GM18951 (cell line): Measurements from ENCODE around the gene RCOR1.

Source experiments
- POLR2A ChIP-seq: IDR thresholded peaks from 4 replicates; pipeline ENCODE4 v1.6.1; 2011; ENCODE audit warnings: mild to moderate bottlenecking; ENCODE audit not compliant: insufficient read length, insufficient read depth; ENCODE audit errors: extremely low read depth
- in situ Hi-C: fragments of 300-500 bp; cut with MboI; formaldehyde crosslinking; loops from one replicate; pipeline ENCODE4 v1.12.0; 2022; ENCODE audit warnings: low sequenced_read_pairs, mixed read lengths, inconsistent platforms; ENCODE audit not compliant: unreplicated experiment

RCOR1 gene

DNA sequence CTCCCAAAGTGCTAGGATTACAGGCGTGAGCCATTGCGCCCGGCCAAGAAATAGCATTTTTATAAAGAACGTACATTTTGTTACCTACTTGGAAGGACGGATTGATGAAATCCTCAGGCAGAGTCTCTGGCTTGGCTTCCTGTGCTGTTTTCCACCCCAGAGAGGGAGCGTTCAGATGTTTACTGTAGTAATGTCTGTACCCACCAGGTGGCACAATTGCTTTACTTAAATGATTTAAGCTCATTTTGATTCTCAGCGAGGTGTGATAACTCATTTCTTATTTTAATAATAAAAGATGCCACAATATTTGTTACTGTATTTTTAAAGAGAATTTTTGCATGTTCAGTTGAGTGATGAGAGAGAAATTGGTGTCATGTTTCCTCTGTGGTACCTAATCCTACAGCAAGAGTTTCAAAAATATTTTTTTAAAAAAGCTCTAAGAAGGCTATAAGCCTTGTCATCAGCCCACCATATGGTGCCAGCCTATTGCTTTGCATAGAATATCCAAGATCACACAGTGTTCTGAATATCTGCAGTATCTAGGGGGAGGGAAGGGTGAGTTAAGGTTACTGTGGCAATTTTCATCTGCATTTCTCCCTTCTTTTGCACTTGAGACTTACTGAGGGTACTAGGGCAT is 102.2 kb downstream of the RCOR1 start:
- in situ Hi-C loops, result loop anchor here (10.0 kb wide), 1 partner anchor 370 kb away; no protein-coding TSS in a partner anchor
- no peak for TF ChIP-seq POLR2A

DNA sequence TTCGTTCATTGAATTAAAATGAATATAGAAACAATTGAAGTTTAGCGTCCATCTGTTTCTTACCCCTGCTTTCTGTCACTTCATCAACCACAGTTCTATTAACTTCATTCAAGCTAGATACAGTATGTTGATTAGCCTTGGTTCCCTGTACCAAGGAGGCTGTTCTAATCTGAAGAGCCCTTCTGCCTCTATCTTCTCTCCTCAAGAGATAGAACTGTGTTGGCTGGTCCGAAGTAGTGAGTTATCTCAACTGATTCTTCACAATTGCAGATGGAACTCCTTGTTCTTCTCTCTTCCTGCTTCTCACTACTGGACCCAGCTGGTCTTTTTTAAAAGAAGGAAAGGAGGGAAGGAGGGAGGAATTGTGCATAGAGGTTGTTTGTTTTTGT is 102.7 kb downstream of the RCOR1 start:
- in situ Hi-C loops, result loop anchor here (10.0 kb wide), 1 partner anchor 370 kb away; no protein-coding TSS in a partner anchor

DNA sequence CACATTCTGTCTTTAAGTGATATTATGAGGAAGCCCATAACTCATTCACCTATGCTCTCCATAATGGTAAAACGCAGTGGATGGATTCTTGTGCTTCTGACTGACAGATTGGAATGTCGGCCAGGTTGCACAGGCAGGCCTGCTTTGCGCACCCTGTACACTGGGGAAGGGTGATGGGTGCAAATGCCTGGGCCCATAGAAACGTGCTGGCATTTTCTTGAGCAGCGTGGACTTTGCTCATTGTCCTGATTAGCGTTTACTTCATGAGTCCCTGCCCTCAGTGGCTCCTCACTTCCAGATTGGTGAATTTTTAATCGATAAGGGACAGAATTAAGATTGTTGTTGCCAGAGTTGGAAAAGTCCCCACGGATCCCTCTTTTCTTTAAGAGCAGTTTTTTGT is 103.9 kb downstream of the RCOR1 start:
- in situ Hi-C loops, result loop anchor here (10.0 kb wide), 1 partner anchor 368 kb away; no protein-coding TSS in a partner anchor
- TF ChIP-seq POLR2A, result no peak

More for the DNA sequence above, 102.7 kb downstream of the RCOR1 start:
- no peak for TF ChIP-seq POLR2A

DNA sequence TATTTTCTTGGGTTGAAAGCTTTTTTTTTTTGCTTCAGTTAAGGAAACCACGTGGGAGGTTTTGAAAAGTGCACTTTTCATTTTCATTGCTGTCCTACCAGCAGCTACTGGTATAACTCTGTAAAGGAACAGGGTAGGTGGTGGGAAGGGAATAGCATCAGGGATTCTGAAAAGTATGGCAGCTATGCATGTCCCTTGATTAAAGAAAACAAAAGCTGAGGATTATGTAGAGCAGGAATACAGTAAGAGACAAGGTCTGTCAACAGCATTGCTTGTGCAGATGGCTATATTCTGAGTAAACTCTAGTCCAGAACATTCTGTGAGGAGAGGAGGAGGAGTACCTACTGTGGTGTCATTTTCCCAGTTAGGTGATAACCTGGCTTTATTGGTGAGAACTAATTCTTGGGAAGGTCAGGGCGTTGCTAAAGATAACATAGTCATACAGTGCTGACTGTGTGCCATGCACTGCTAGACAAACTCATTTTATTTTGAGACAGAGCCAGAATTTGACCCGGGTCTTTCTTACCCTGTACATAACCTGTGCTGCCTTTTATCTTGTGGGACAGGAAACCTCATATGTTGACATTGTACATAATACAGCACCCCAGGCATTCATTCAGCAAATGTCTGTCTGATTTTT is 104.5 kb downstream of the RCOR1 start:
- in situ Hi-C loops, result loop anchor here (10.0 kb wide), 1 partner anchor 368 kb away; no protein-coding TSS in a partner anchor
- no peak for TF ChIP-seq POLR2A

DNA sequence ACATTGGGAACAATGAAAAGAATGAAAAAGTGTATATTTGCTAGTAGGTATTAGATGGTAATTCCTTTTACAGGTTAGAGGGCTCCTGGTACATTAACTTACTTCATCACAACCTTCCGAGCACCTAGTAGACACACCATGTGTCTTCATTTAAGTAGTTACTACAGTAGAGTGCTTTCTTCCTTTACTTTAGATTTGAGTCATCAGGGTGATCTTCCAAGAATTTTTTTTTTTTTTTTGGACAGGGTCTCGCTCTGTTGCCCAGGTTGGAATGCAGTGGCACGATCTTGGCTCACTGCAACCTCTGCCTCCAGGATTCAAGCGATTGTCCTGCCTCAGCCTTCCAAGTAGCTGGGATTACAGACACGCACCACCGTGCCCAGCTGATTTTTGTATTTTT is 105.1 kb downstream of the RCOR1 start:
- no peak for TF ChIP-seq POLR2A
- in situ Hi-C loops, result loop anchor here (10.0 kb wide), 1 partner anchor 367 kb away; no protein-coding TSS in a partner anchor

DNA sequence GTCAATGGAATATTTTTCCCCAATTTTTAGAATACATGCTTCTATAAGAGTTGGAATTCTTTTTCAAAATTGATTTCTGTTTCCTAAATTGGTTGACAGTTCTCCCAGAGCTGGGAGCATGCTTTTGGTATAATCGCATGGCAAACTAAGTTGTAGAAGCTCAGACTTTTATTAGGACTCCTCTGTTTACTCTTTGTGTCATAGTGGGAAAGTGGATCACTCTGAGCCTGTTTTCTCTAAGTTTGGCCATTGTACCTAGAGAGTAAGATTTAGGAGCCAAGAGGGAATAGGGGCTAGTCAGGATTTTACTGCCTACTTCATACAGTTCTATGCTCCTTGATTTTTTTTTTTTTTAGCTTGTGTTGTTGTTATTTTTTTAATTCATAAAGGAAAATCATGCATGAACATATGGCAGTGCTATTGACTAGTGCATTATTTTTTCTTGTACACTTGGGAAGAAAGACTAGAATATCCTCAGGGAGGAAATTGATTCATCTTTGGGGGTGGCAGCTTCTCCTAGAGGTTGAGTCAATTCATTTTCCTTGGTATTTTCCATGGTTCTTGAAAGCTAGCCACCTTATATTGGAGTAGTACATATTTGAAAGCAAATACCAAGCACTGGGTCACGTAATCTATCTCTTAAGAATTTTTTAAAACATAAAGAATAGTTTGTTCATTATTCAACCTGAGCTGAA is 107.1 kb downstream of the RCOR1 start:
- in situ Hi-C loops, result loop anchor here (10.0 kb wide), 1 partner anchor 365 kb away; no protein-coding TSS in a partner anchor
- TF ChIP-seq POLR2A, result no peak

DNA sequence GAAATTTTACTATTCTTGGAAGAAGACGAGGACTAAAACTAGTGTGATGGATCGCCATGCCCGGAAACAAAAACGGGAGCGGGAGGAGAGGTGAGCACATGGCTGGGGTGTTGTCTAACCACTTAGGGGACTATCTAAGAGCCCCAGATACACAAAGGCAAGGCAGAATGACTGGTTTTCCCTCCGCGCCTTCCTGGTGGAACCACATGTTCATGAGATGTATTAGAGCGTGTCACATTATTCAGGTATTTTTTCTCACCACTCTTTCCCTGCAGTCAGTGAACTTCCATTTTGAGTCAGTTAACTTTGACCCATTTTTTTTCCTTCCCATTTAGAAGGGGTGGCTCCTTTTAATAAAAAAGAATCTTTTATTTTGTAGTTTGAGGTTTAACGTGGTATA is 116.0 kb downstream of the RCOR1 start:
- in situ Hi-C loops, result no loop called here
- no peak for TF ChIP-seq POLR2A

DNA sequence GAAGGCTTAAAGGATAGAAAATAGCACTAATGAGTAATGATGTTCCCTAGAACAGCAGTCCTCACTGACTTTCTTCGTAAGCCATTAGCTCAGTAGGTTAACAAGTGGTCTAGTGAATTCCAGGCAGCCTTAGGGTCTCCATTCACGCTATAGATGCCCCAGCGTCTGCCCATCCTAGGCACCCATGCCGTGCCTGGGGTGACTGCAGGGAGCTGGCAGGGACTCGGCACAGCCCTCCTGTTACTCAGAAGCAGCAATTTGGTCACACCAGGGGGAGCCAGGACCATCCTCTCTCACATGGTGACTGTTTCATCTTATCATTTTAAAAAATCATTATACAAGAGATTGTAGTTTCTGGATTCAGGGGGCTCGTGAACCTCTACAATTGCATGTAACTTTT is 118.8 kb downstream of the RCOR1 start:
- no peak for TF ChIP-seq POLR2A
- in situ Hi-C loops, result no loop called here

DNA sequence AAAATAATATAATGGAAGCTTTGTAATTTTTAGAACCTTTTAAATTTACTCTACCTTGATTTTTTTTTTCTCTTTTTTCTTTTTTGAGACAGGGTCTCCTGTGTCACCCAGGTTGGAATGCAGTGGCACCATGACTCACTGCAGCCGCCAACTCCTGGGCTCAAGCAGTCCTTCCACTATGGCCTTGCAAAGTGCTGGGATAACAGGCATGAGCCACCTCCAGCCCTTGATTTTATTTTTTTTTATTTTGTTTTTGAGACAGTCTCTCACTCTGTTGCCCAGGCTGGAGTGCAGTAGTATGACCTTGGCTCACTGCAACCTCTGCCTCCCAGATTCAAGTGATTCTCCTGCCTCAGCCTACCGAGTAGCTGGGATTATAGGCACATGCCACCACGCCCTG is 119.5 kb downstream of the RCOR1 start:
- no peak for TF ChIP-seq POLR2A
- in situ Hi-C loops, result no loop called here

DNA sequence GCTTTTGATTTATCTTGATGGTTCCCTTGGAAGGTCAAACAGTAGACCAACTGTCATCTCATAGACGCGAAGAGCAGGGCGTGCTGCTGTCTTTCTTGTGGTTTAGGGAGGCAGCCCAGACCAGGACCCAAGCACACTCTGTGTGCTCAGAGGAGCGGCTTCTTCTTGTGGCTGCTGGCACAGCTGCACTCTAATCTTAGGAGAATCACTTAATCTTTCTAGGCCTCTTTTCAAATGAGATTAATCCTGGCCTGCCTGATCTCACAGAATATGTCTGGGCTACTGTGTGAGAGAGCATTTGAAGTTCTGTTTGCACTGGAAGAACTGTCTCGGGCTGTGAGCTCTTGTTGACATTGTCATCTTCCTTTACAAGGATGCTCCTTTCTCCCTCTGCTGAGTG is 124.8 kb downstream of the RCOR1 start:
- in situ Hi-C loops, result no loop called here

DNA sequence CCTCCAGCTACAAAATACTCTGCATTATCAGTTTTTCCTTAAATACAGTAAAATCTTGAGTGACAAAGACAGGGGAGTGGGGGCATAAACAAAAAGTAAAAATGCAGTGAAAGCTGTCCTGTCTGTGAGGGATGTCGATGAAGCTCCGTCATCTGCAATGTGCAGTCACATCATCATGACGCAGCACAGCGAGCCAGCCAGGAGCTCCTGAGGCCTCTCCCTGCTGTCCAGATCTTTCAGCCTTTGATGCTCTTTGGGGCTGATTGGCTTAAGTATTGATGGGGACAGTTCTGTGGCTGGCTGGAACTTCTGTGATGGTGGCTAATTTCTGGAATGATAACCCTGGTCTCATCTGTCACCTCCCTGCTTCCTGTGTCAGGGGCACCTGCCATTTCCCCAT is 130.2 kb downstream of the RCOR1 start:
- in situ Hi-C loops, result no loop called here
- no peak for TF ChIP-seq POLR2A

More for the DNA sequence above, 124.8 kb downstream of the RCOR1 start:
- no peak for TF ChIP-seq POLR2A

DNA sequence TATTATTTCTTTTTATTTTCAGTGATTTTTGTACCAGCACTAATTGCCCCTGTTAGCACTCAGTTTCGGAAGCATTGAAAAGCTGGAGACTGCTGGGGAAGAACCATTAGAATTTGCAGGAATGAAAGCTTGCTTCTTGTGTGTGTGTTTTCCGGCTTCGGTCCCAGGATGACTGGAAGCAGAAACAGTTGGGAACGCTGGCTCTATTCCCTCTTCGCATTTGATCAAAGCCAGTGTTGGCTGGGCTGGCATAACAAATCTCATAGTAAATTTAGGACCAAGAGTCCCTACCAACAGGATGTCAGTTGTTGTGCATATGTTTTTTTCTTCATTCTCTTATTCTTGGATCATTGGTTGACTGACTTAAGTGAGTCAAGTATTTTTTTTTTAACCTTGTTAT is 131.2 kb downstream of the RCOR1 start:
- in situ Hi-C loops, result no loop called here
- TF ChIP-seq POLR2A, result no peak

DNA sequence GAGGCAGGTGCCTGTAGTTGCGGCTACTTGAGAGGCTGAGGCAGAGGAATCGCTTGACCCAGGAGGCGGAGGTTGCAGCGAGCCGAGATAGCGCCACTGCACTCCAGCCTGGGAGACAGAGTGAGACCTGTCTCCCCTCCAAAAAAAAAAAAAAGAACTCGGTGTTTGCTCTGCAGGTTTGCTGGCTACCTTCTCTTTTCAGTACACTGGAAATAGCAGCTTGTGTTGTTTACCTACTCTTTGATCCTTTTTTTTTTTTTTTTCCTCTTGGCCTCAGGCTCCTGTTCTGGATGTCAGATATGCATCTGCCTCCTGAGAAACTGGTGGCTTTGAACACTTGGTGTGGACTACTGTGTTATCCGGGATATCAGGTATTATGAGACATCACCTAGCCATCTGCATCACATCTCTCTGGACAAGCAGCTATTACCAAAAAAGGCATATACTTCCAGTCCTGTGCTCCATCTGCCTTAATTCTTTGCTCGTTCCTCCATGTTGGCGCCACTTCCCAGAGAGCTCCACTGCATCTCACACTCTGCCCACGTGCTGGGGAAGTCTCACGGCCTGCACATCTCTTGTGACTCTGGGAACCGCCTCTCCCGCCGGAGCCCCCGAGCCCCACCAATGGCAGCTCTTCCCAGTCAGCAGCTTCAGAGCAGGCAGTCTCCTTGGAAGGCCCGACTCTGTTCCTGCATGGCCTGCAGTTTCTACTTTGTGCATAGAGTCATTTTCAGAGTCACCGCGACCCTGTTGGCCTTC is 133.9 kb downstream of the RCOR1 start:
- in situ Hi-C loops, result no loop called here
- no peak for TF ChIP-seq POLR2A

DNA sequence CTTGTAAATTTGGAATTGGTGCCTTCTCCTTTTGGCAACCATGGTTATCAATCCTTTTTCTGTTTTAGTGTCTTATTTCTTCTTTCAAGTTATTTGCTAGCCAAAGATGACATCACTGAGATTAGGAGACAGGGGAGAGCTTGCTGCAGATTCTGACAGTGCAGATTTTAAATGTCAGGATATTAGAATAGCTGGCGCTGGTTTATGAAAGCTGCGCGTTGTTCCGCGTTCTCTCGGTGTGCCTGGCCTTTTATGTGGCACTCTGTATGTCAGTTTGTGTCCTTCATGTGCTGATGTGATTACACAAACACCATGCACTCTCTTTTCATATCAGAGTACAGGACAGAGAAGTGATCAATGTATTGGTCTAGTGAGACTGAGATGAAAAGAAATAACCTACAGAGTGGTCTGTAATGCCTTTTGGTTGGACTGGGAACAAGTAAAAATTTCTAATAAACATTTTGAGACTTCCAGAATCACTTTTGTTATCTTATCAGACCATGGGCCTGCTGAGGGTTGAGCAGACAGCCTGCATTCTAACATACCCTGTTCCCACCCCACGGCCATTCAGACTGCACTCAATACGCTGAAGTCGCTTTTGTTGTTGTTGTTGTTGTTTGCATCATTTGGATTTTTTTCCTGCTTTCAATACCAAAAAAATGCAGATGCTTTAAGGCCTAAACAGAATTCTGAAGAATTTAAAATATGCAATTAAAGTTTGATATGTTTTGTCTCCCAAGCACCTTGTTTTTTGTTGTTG is 135.1 kb downstream of the RCOR1 start:
- in situ Hi-C loops, result no loop called here
- TF ChIP-seq POLR2A, result no peak
